A549 (cell line): ENCODE measurements around the gene MGAT5. TPM values are rescaled to one million over a fixed set of nuclear protein-coding genes. Genes with fewer than 3 reads are reported as not detected.

Experiments
- ATAC-seq, 2 experiments: fragments of 200-7000 bp in 1 of 2; fragments of >200 bp in 1 of 2; cut with Nextera tagmentation in 1 of 2; cut with Tn5 transposase in 1 of 2; 3 replicates each; pipeline versions ENCODE4 v1.8.0 to v1.9.1; 2018 to 2020; ENCODE audit warnings: mild to moderate bottlenecking in 1 of 2, moderate library complexity in 1 of 2
- CTCF ChIA-PET: fragments of 300-600 bp; sonication (Branson Sonifier 250); formaldehyde crosslinking; extraction: SDS; loops from one replicate; lab custom pipeline; 2021; ENCODE audit warnings: antibody characterized with exemption, inconsistent platforms; lab: Yijun Ruan, JAX
- POLR2A ChIA-PET: fragments of 350-600 bp; formaldehyde crosslinking; extraction: SDS; loops from one replicate; lab custom pipeline; 2021; ENCODE audit warnings: antibody characterized with exemption, inconsistent platforms; lab: Yijun Ruan, JAX
- DNase-seq, 2 experiments: peaks; one replicate each; pipeline versions ENCODE4 v3.0.0 to v3.0.0-alpha.2; 2011 to 2016; ENCODE audit warnings: low read depth in 1 of 2, low spot score in 1 of 2
- FAIRE-seq: peaks from 2 replicates; lab custom pipeline; 2011; peaks lifted over from hg19 to GRCh38; lab: Jason Lieb, UNC
- H3K27ac ChIP-seq, 2 experiments: fragments of >200 bp; sonication (Bioruptor Twin); formaldehyde crosslinking; 3 replicates each; pipeline ENCODE4 v1.5.1; 2016 to 2017
- H3K4me1 ChIP-seq: fragments of >200 bp; sonication (Bioruptor Twin); formaldehyde crosslinking; 3 replicates; pipeline ENCODE4 v1.6.1; 2016
- H3K4me2 ChIP-seq: fragments of >200 bp; sonication (Bioruptor Twin); formaldehyde crosslinking; 3 replicates; pipeline ENCODE4 v1.6.1; 2016
- H3K4me3 ChIP-seq: fragments of >200 bp; sonication (Bioruptor Twin); formaldehyde crosslinking; 3 replicates; pipeline ENCODE4 v1.5.1; 2016
- H3K9me3 ChIP-seq: fragments of >200 bp; sonication (Bioruptor Twin); formaldehyde crosslinking; 3 replicates; pipeline ENCODE4 v1.6.1; 2016
- BCL3 ChIP-seq: fragments of >200 bp; sonication (Bioruptor Twin); formaldehyde crosslinking; IDR thresholded peaks from 3 replicates; pipeline ENCODE4 v1.6.1; 2016
- BHLHE40 ChIP-seq: IDR thresholded peaks from 2 replicates; pipeline ENCODE4 v1.6.1; 2012; ENCODE audit warnings: low read depth, low read length, inconsistent platforms
- CBX2 ChIP-seq: fragments of 200-600 bp; sonication (generic); IDR thresholded peaks from 2 replicates; pipeline ENCODE4 v1.6.1; 2016; ENCODE audit warnings: low read depth, mild to moderate bottlenecking, borderline replicate concordance
- CHD4 ChIP-seq: fragments of 200-600 bp; sonication (generic); IDR thresholded peaks from 2 replicates; pipeline ENCODE4 v1.6.1; 2016; ENCODE audit warnings: antibody characterized with exemption, mild to moderate bottlenecking, borderline replicate concordance
- CTCF ChIP-seq: fragments of >200 bp; sonication (Bioruptor Twin); formaldehyde crosslinking; IDR thresholded peaks from 3 replicates; pipeline ENCODE4 v1.5.1; 2016
- EHF ChIP-seq: fragments of 250-450 bp; sonication (Bioruptor Pico); IDR thresholded peaks from 2 replicates; pipeline ENCODE4 v1.5.0; 2020; ENCODE audit warnings: mild to moderate bottlenecking
- EP300 ChIP-seq, 2 experiments: fragments of >200 bp; sonication (Bioruptor Twin); formaldehyde crosslinking; IDR thresholded peaks; 2 replicates in 1 of 2; 3 replicates in 1 of 2; pipeline ENCODE4 v1.6.1; 2016 to 2017
- ESRRA ChIP-seq: fragments of 150-350 bp; IDR thresholded peaks from 2 replicates; pipeline ENCODE4 v1.6.1; 2014; ENCODE audit warnings: mild to moderate bottlenecking, low read length, borderline replicate concordance
- FOSB ChIP-seq: fragments of 250-450 bp; sonication (Bioruptor Pico); IDR thresholded peaks from 2 replicates; pipeline ENCODE4 v1.5.0; 2020; ENCODE audit warnings: mild to moderate bottlenecking, moderate library complexity
- FOSL2 ChIP-seq, 2 experiments: fragments of 450-650 bp in 1 of 2; fragments of >200 bp in 1 of 2; sonication (Bioruptor Twin) in 1 of 2; formaldehyde crosslinking; IDR thresholded peaks; 2 replicates each; pipeline versions ENCODE4 v1.5.0 to v1.6.1; 2016 to 2020; ENCODE audit warnings: mild to moderate bottlenecking in 1 of 2, moderate library complexity in 1 of 2
- GATA3 ChIP-seq: IDR thresholded peaks from 2 replicates; pipeline ENCODE4 v1.6.1; 2012; ENCODE audit warnings: borderline replicate concordance
- HEYL ChIP-seq: fragments of 250-450 bp; sonication (Bioruptor Pico); IDR thresholded peaks from 2 replicates; pipeline ENCODE4 v1.8.0; 2021; ENCODE audit warnings: mild to moderate bottlenecking, moderate library complexity
- HOXB5 ChIP-seq: fragments of 250-450 bp; sonication (Bioruptor Pico); IDR thresholded peaks from 2 replicates; pipeline ENCODE4 v1.5.0; 2020; ENCODE audit warnings: mild to moderate bottlenecking, moderate library complexity
- KDM1A ChIP-seq: fragments of 200-600 bp; sonication (generic); IDR thresholded peaks from 2 replicates; pipeline ENCODE4 v1.6.1; 2016; ENCODE audit warnings: low read depth, mild to moderate bottlenecking
- MAZ ChIP-seq: fragments of 150-350 bp; IDR thresholded peaks from 2 replicates; pipeline ENCODE4 v1.6.1; 2014; ENCODE audit warnings: antibody characterized with exemption, low read depth, low read length, borderline replicate concordance
- MYC ChIP-seq: IDR thresholded peaks from 2 replicates; pipeline ENCODE4 v1.6.1; 2012; ENCODE audit warnings: mild to moderate bottlenecking, inconsistent platforms, low read length, improper control_type of control experiment, borderline replicate concordance
- NFE2L2 ChIP-seq: fragments of 150-350 bp; conservative IDR thresholded peaks from 2 replicates; pipeline ENCODE4 v1.6.1; 2014; ENCODE audit warnings: low read length
- NR3C1 ChIP-seq: fragments of >200 bp; sonication (Bioruptor Twin); formaldehyde crosslinking; IDR thresholded peaks from 3 replicates; pipeline ENCODE4 v1.6.1; 2017
- POLR2A ChIP-seq: IDR thresholded peaks from 2 replicates; pipeline ENCODE4 v1.6.1; 2012; ENCODE audit warnings: mild to moderate bottlenecking, low read length
- POLR2AphosphoS2 ChIP-seq: conservative IDR thresholded peaks from 2 replicates; pipeline ENCODE4 v1.6.1; 2012; ENCODE audit warnings: low read length, improper control_type of control experiment, inconsistent platforms
- RCOR1 ChIP-seq: fragments of 150-350 bp; IDR thresholded peaks from 2 replicates; pipeline ENCODE4 v1.6.1; 2014; ENCODE audit warnings: antibody characterized with exemption, low read length, low read depth
- REST ChIP-seq: fragments of 200-600 bp; sonication (generic); IDR thresholded peaks from 2 replicates; pipeline ENCODE4 v1.6.1; 2016; ENCODE audit warnings: antibody characterized with exemption, mild to moderate bottlenecking, moderate library complexity
- RFX5 ChIP-seq: fragments of 450-650 bp; IDR thresholded peaks from 2 replicates; pipeline ENCODE4 v1.7.1; 2014; ENCODE audit warnings: antibody characterized with exemption, mild to moderate bottlenecking, moderate library complexity
- SMC3 ChIP-seq: fragments of >200 bp; sonication (Bioruptor Twin); formaldehyde crosslinking; IDR thresholded peaks from 3 replicates; pipeline ENCODE4 v1.6.1; 2018; ENCODE audit warnings: inconsistent platforms
- SREBF2 ChIP-seq: fragments of 450-650 bp; IDR thresholded peaks from 2 replicates; pipeline ENCODE4 v1.6.1; 2014; ENCODE audit warnings: mild to moderate bottlenecking, moderate library complexity
- TFCP2L1 ChIP-seq: fragments of 250-450 bp; sonication (Bioruptor Pico); IDR thresholded peaks from 2 replicates; pipeline ENCODE4 v1.5.0; 2021; ENCODE audit warnings: mild to moderate bottlenecking
- TP53 ChIP-seq: fragments of 250-450 bp; sonication (Bioruptor Pico); IDR thresholded peaks from 2 replicates; pipeline ENCODE4 v1.5.0; 2021; ENCODE audit warnings: mild to moderate bottlenecking, moderate library complexity
- ZFP36 ChIP-seq: fragments of 450-650 bp; IDR thresholded peaks from 2 replicates; pipeline ENCODE4 v1.6.1; 2014; ENCODE audit warnings: borderline replicate concordance; ENCODE audit not compliant: partially characterized antibody
- ZNF302 ChIP-seq: fragments of 250-450 bp; sonication (Bioruptor Pico); IDR thresholded peaks from 2 replicates; pipeline ENCODE4 v1.9.0; 2021; ENCODE audit warnings: inconsistent platforms, mild to moderate bottlenecking, moderate library complexity
- WGBS: methylation state at CpG from one replicate; pipeline ENCODE4 v1.1.6; 2017; ENCODE audit errors: missing lambda C conversion rate; 5-methylcytosine and 5-hydroxymethylcytosine counted together
- polyA plus RNA-seq, 4 experiments: library from polyadenylated mRNA; depleted of rRNA in 3 of 4; stranded (reverse); fragments of >200 nt; fragmentation: RNase III in 1 of 4; extraction: RNeasy Plus Mini Kit Qiagen cat#74134 plus additional on column Dnase treatment in 1 of 4; gene quantifications; 2 replicates in 3 of 4; 3 replicates in 1 of 4; pipeline ENCODE4 v1.2.3, GENCODE V29; 2011 to 2017
- TF ChIP-seq, protein P1 (sequence below): IDR thresholded peaks from 2 replicates; pipeline ENCODE4 v1.6.1; 2012
- TF ChIP-seq, protein P2 (sequence below): IDR thresholded peaks from 2 replicates; pipeline ENCODE4 v1.6.1; 2012; ENCODE audit warnings: low read depth, borderline replicate concordance

The MGAT5 gene
- polyA plus RNA-seq, 2 of the 4 experiments (the other 2 are of a cell fraction) = 13.2 to 17.1 TPM

DNA sequence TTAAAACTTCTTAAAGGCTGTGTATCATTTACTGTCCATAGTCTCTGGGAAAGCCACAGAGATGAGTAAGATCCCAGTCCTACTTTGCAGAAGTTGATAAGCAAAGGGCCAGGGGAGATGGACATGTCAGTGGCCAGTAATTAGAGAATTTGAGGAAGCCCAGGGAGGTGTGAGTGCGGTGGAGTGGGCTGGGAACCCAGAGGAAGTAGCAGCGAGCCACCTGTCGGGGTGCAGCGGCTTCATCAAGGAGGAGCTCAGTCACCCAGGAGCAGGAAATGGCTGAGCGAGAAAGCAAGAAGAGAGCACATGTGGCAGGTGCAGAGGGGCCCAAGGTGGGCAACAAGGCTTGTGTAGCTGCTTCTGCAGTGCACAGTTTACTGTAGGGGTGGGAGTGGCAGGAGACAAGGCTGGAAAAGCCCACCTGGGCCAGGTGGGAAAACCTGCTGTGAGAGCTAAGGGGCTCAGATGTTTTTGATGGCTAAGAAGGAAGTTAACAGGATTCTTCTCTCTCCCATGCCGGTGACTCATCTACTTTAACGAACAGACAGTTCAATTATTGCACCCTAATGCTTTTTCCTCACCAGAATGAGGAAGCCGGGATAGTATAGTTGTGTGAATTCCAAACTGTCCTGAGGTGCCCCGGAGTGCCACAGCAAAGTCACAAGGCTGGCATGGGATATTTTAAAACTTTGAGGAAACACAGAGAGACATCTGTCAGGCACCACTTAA lies 34.8 kb upstream of the MGAT5 start:
- H3K4me2 ChIP-seq = no peak overlapping the region
- ChIA-PET POLR2A (no interaction called here), CTCF (interaction anchor here (0.9 to 2.4 kb wide), 4 partner anchors 12 to 100 kb away, joined by 4 to 8 read pairs (median 6); no protein-coding TSS in a partner anchor)
- ATAC-seq = no peak
- H3K4me1 ChIP-seq = no peaks in the 10 kb centered on the region
- 83% methylated on average over 9 of the region's 9 CpGs for WGBS
- H3K9me3 ChIP-seq = no peaks in the 10 kb centered on the region
- no peak for FAIRE-seq
- no peak overlapping the region for H3K27ac ChIP-seq
- no peak overlapping the region for H3K4me3 ChIP-seq
- no peak for DNase-seq
- TF ChIP-seq, protein P1, sequence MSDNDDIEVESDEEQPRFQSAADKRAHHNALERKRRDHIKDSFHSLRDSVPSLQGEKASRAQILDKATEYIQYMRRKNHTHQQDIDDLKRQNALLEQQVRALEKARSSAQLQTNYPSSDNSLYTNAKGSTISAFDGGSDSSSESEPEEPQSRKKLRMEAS = no peak

DNA sequence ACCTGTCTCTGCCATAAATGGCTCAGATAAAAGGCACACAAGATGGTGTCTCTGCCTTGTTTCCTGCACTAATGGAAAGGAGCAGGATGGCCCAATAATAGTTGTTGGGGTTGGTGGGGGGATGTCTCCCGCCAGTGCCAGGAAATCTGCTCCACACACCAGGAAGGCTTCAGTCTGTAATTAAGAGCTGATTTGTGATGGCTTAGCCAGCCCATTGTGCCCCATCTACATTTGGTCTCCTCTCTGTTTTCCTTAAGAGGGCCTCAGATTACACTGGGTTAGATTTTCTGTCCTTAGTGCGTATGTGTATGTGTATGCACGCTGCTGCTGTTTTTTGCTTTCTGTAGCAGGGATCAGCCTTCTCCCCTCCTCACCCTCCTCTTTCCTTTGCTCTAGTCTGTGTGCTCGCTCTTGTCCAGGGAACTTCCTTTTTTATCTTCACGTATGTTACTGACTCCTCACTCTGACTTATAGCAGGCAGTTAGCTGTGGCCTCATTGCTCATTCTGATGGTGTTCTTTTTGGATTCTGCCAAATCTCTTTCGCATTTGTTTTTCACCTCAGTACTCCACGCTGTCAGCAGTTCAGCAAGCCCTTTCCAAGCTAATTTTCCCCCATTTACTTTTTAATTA lies 33.4 kb upstream of the MGAT5 start:
- CTCF ChIA-PET = interaction anchor here (0.9 to 2.4 kb wide), 4 partner anchors 13 to 102 kb away, joined by 4 to 7 read pairs (median 4); no protein-coding TSS in a partner anchor

GRCh38 chr2:134224005-134224404 lies 29.9 kb upstream of the MGAT5 start:
- DNase-seq (no peak), ATAC-seq (no peak), FAIRE-seq (no peak)
- H3K4me3 ChIP-seq = no peak overlapping the region
- CTCF ChIA-PET = interaction anchor here (1.3 kb wide), 2 partner anchors 21 to 229 kb away, joined by 3 to 6 read pairs; no protein-coding TSS in a partner anchor
- no peak overlapping the region for H3K27ac ChIP-seq
- H3K4me2 ChIP-seq = no peak overlapping the region
- WGBS = 73% methylated on average over 3 of the region's 3 CpGs
- 0 out of 3 replicates have a peak, but pooled peaks cover 2% of the 10 kb centered on the region for H3K9me3 ChIP-seq
- H3K4me1 ChIP-seq = no peaks in the 10 kb centered on the region
- POLR2A ChIA-PET = no interaction called here
- TF ChIP-seq GATA3 (no peak), BCL3 (no peak), EP300 (IDR thresholded peaks at IDR 0.05) (no peak), RFX5 (no peak), MAZ (no peak), REST (no peak), NR3C1 (no peak), KDM1A (no peak), HEYL (CRISPR knock-in tag) (no peak), FOSL2 (IDR thresholded peaks at IDR 0.05) (no peak), FOSL2 (CRISPR knock-in tag; IDR thresholded peaks at IDR 0.05) (no peak), POLR2A (no peak), SREBF2 (no peak)

More for the DNA sequence above, 33.4 kb upstream of the MGAT5 start:
- no peak for DNase-seq
- no peak overlapping the region for H3K4me3 ChIP-seq
- FAIRE-seq = no peak
- no peak overlapping the region for H3K27ac ChIP-seq
- no peaks in the 10 kb centered on the region for H3K9me3 ChIP-seq
- TF ChIP-seq HOXB5 (no peak), RCOR1 (no peak), FOSB (CRISPR knock-in tag) (no peak), NFE2L2 (no peak), SREBF2 (no peak), SMC3 (no peak), CTCF (no peak), ZFP36 (no peak), ESRRA (no peak), ZNF302 (CRISPR knock-in tag) (no peak), BHLHE40 (no peak), POLR2AphosphoS2 (no peak), NR3C1 (no peak), CBX2 (no peak), CHD4 (no peak), TFCP2L1 (CRISPR knock-in tag) (no peak), MYC (no peak), EHF (CRISPR knock-in tag) (no peak), TP53 (no peak)
- TF ChIP-seq, protein P2, sequence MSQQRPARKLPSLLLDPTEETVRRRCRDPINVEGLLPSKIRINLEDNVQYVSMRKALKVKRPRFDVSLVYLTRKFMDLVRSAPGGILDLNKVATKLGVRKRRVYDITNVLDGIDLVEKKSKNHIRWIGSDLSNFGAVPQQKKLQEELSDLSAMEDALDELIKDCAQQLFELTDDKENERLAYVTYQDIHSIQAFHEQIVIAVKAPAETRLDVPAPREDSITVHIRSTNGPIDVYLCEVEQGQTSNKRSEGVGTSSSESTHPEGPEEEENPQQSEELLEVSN = no peak
- 96% methylated on average over 7 of the region's 7 CpGs for WGBS
- no peaks in the 10 kb centered on the region for H3K4me1 ChIP-seq
- POLR2A ChIA-PET = no interaction called here
- no peak for ATAC-seq
- no peak overlapping the region for H3K4me2 ChIP-seq
